GM12874 (cell line): ENCODE results near the gene CTF1.

Source experiments
- CTCF ChIP-seq: IDR thresholded peaks from 2 replicates; pipeline ENCODE4 v1.5.1; 2011; ENCODE audit warnings: low read depth, mild to moderate bottlenecking, control low read depth, low read length, moderate library complexity; ENCODE audit not compliant: insufficient read depth

The CTF1 gene

DNA sequence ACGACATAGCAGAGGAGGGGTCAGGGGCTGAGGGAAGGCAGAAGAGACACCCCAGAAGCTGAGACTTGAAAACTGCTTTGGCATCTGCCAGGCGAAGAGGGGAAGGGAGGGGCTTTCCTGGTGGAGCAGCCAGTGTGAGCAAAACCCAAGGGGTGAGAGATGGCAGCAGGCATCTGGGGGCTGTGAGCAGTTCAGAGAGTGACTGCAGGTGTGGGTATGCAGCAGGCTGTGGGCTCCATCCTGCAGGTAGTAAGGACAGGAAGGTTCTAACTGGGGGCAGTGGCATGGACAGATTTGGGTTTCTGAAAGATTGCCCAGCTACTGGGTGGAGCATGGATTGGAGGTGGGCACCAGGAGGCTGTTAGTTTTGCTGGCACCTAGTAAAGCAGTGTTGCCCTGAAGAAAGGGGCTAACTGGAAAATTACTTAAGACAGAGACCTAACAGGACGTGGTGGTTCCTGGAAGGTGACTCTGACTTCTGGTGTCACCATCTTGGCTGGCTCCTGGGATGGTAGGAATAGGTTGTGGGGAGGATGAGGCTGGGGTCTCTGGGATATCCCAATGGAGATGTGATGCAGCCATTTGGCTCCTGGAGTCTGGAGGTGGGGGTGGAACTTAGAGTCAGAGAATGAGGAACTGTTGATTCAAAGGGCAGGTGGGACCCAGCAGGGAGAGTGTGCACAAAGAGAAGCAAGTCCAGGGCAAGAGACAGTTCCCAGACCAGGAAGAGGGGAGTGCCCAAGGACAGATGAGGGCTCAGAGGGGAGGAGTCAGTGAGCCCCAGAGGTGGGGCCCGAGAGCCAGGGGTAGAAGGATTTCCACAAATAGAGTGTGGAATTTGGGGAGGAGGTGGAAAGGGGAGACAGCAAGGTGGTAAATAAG is 13.7 kb upstream of the CTF1 start:
- no peak for TF ChIP-seq CTCF

GRCh38 chr16:30884760-30885159 is 11.7 kb upstream of the CTF1 start:
- no peak for TF ChIP-seq CTCF

DNA sequence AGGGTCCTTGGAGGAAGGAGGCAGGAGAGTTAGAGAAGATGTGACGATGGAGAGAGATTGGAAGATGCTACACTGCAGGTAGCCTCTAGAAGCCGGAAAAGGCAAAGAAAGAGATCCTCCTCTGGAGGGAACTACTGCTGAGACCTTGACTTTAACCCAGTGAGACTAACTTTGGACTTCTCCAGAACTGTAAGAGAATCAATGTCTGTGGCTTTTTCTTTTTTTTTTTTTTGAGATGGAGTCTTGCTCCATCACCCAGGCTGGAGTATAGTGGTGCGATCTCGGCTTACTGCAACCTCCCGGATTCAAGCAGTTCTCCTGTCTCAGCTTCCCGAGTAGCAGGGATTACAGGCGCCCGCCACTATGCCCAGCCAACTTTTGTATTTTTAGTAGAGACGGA is 11.2 kb upstream of the CTF1 start:
- no peak for TF ChIP-seq CTCF

GRCh38 chr16:30886145-30886544 is 10.3 kb upstream of the CTF1 start:
- TF ChIP-seq CTCF = no peak

GRCh38 chr16:30887927-30888326 is 8.5 kb upstream of the CTF1 start:
- TF ChIP-seq CTCF = no peak

- no peak for TF ChIP-seq CTCF
Observed at GRCh38 chr16:30888856-30889499, 7.4 kb upstream of the CTF1 start.

DNA sequence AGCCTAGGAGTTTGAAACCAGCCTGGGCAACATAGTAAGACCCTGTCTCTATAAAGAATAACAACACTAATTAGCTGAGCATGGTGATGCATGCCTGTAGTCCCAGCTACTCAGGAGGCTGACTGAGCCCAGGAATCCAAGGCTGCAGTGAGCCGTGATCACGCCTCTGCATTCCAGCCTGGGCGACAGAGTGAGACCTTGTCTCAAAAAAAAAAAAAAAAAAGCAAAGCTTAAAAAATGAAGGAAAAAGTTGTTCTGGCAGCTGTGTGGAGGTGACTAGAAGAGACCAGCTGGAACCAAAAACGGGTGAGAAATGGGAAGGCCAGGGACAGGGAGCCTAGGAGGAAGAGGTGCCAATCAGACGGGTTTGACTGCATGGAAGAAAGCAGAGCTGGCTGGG is 6.7 kb upstream of the CTF1 start:
- TF ChIP-seq CTCF = no peak
